NK-92 treated with Interleukin-12 subunit alpha and Interleukin-12 subunit beta, amount 100 ng/mL, for 24 hours (cell line): Measurements from ENCODE around the gene RUNX3.
"Not testable (repeated sequence)": the region's sequence is repeated elsewhere in the genome, so short reads cannot be mapped to it uniquely, and the experiment has no call there.

Experiments used
- DNase-seq: peaks from one replicate; lab custom pipeline; 2025; lab: John Stamatoyannopoulos, UW

RUNX3 gene

DNA sequence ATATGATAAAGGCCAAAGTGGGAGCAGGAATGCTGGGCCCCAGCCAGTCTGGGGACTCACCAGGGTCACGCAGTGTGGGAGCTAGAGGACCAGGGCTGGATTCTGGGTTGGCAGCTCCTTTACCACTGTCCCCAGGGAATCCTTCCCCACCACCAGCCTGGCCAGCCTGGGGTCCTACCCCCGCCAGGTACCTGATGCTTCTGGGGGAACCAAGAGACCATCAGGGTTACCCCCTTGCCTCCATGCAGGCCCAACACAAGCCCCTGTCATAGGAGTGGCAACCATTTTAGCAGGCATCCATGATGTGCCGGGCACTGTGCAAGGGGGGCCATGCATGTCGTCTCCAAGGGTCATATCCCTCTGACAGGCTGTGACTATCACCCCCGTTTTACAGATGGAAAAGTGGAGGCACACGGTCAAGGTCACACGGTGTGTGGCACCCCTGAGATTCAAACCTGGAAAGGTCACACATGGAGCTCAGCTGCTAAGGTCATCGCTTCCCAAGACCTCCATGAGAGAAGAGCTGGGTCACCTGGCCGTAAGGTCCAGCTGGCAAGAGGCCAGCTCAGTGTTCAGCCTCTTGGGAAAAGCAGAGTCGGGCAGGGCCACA, 16.4 kb downstream of the RUNX3 start:
- DNase-seq = no peak

DNA sequence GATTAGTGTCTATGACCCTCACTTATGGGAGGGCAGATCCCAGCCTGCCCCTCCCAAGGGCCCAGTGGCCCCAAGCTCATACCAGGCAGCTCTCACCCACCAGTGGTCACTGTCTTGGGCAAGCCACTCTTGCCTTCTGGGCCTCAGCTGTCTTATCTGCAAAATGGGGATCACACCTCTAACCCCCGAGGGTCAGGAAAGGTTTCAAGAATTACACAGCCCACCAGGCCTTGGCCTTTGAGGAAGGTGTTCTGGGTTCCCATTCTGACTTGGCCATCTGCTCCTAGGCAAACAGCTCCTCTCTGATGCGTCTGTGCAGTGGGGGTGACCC, 16.8 kb downstream of the RUNX3 start:
- DNase-seq = no peak

DNA sequence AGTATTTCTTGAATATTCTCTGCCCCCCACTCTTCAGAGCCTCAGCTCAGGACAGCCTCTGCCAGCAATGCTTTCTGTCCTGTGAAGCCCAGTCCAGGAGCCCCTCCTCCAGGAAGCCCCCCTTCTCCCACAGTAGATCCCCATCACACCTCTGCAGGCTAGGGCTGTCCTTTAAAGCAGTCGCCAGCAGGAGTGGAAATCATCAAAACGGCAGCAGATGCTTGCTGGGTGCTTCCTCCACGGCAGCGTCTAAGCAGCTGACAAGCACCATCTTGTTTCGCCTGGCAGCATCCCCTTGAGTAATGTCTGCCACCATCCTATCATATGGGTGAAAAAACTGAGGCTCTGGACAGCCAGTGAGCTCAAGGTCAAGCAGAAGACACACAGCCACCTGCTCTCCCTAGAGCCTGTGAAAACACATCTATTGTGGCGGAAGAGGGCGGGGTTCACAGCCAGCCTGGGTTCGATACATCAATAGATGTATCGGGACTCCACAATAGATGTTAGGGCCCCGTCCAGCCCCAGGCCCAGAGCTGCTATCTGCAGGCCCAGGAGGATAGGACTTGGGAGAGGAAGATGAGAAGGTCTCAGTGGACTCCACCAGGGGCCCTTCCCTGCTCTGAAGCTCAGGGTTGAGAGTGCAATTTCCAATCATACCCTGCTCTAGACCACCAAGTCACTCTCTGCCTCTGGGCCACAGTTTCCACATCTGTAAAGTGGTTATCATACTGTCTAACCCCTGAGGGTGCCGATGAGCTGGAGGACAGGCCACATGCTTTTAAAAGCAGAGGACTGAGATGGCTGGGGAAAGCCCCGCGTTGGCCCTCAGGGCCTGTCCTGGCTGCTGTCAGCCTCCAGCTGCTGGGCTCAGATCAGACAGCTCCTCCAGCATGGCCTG, 17.5 kb downstream of the RUNX3 start:
- peak; percentile 29 for DNase-seq

DNA sequence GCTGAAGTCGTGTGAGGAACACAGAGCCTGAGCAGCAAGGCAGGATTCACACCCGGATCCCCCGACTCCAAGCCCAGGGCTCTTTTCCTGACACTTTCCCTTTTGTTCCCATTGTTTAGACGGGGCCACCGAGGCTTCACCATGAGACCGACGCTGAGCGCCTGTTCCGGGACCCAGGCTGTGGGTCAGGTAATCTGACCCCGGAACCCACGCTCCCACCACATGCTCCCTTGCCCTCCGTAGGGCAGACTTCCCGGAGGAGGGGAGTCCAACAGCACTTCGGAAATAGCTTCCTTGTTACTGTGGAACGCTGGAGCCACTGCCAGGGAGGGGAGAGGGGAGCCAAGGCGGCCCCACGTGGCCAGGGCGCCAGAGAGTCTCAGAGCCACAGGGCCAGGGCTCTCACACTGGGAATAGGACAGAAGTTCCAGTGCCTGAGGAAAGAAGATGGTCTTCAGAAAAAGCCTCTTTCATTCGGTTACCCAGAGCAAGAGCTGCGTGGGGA, 18.4 kb downstream of the RUNX3 start:
- no peak for DNase-seq

DNA sequence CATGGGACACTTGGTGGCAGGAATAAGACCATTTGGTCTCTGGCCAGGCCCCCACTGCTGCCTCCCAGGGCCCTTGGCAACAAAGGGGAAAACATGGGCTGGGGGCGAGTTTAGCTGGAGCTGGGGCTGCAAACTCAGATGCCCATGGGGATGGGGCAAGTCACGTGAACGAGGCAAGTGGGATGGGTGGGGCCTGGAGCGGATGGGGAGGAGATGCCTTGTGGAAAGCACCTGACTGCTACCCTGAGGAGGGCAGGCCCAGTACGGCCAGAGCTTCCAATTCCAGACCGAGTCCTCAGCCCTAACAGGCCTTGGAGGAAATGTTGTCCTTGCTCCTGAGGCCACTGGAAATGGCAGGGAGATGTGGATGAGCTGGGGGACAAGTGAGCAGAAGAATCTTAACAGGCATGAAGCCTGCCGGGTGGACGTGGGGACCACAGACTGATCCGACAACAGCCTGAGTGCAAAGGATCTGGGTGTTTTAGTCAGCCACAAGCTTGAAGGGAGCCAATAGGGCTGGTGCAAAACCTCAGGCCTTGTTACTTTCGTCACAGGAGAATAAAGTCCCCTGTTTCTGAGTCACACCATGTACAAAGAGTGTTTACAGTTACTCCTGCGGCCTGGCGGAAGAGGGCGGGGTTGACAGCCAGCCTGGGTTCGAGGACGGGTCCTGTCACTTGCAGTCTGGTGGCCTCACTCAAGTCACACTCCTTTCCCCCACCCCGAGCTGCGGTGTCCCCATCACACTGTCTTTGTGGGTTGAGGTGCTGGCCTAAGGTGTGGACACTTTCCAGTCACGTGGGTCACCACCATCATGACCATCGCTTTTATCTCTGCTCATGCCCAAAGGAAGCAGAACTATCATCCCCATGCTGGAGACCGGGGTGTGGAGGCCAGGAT, 19.1 kb downstream of the RUNX3 start:
- DNase-seq = peak; percentile 90

DNA sequence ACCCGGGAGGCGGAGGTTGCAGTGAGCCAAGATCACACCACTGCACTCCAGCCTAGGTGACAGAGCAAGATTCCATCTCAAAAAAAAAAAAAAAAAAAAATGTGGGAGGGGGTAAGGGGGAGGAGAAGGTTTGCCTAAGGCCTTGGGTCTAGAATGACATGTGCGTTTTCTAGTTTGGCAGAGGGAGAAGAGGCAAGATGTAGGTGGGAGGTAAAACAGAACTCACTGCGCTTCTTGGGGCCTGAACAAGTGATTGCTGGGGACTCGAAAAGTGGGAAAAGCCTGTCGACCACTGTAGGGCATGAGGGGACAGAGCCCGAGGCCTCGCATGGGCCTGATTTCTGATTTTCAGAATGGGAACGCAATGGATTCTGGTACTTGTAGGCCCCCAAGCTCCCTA, 19.9 kb downstream of the RUNX3 start:
- no peak for DNase-seq

DNA sequence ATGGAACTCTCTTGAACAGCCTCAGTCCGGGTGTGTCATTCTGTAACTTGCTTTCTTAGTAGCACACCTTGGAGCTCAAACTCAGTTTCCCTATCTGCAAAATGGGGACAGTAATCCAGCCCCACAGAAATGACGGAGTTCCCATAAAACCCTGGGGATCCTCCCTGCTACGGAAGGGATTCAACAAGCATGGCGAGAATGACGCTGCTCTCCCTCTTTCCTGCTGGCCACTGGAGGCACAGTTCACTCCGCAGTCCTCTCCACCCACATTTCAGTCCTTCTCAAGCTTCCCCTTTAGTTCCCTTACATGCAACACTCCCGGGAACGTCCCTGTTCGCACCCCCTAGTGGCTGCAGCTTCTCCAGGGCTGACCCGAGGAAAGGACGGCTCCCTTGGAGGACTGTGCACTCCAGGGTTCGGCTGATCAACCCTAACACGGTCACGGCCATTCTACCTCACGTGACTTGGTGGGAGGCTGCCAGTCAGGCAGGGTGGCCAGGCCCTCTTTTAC, 20.6 kb downstream of the RUNX3 start:
- no peak for DNase-seq

DNA sequence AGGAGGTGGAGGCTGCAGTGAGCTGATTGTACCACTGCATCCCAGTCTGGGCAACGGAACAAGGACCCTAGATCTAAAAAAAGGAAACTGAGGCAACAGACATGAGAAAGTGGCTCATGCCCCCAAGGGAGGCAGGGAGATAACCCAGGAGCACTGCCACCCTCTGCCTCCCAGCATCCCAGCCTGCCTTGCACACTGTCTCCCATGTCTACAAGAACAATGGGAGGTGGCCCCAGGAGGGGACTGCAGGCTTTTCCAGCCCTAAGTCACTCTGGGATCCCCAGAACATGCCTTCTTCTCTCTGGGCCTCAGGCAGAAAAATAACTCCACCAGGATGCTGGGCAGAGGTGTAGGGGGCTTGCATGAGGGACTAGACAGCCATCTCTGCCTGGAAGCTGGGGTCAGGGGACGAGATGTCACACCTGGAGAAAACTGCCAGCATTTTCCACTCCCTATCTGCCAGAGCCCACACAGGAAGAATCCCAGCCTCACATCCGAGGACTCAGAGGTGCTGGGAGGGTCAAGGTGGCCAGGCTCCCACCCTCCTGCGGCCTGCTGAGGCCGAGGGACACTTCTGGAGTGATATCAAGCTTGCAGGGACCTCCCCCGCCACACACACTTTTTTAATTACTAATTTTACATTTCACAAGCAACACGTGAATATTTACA, 21.4 kb downstream of the RUNX3 start:
- no peak for DNase-seq

DNA sequence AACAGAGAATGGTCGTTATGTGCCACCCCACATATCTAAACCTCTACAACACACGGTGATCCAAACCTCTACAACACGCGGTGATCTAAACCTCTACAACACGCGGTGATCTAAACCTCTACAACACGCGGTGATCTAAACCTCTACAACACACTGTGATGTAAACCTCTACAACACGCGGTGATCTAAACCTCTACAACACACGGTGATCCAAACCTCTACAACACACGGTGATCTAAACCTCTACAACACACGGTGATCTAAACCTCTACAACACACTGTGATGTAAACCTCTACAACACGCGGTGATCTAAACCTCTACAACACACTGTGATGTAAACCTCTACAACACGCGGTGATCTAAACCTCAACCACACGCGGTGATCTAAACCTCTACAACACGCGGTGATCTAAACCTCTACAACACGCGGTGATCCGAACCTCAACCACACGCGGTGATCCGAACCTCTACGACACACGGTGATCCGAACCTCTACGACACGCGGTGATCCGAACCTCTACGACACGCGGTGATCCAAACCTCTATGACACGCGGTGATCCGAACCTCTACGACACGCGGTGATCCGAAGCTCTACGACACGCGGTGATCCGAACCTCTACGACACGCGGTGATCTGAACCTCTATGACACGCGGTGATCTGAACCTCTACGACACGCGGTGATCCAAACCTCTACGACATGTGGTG, 22.3 kb downstream of the RUNX3 start:
- DNase-seq = not testable (repeated sequence)

DNA sequence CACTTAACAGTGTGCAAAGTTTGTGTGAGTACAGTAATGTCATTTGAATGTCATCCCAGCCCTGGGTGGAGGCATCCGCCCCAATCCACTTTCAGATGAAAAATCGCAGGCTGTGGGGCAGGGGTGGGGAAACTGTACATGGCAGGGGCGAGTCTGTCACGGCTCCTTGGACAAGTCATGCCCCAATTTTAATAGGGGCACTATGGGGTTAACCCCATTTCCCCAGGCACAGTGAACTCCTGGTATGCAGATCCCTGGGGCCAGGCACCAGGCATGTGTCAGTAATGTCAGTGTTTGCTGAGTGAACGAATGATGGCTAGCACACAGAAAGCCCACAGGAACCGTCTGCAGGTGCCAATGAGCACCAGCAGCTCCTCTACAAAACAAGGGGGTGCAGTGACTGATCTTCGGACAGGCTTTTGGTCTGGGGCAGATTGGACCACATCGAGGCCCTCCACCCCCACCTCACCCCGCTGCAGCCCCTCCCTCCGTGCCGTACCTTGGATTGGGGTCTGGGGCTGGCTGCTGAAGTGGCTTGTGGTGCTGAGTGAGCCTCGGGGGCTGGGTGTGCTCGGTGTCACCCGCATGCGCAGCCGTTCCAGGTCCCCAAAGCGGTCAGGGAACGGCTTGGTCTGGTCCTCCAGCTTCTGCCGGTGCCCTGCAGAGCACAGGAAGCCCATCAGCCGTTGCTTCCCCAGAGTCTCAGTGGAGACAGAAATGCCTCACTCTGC, 23.2 kb downstream of the RUNX3 start:
- no peak for DNase-seq

DNA sequence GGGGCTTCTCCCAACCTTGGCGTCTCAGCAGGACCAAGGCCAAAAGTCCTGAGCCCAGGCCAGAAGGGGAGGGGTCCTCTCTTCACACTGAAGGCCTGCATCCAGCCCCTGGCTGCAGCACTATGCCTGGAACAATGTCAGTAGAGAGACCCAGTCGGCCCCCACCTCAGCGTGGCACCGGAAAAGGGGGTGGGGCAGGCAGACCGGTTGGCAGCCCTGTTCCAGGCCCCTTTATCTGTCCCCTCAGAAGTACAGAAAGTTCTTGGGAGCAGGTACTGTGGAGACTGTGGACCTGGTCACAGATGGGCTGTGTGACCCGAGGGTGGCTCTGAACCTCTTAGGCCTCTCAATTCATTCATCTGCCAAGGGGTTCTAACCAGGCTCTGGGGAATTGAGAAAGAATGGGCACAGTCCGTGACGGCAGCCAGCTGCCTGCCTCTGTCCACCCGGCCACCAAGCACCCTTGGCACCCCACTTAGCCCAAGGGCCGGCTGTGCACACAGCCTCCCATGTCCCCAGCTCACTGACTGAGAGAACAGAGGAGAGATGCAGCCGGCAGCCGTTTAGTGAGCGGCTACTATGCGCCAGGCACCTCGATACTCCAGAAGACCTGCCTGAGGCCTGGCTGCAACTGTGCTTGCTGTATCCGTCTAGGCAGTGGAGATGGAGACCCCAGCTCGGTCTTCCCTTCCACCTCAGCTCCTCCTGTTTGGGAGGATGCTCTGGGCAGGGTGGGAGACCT, 23.9 kb downstream of the RUNX3 start:
- no peak for DNase-seq

DNA sequence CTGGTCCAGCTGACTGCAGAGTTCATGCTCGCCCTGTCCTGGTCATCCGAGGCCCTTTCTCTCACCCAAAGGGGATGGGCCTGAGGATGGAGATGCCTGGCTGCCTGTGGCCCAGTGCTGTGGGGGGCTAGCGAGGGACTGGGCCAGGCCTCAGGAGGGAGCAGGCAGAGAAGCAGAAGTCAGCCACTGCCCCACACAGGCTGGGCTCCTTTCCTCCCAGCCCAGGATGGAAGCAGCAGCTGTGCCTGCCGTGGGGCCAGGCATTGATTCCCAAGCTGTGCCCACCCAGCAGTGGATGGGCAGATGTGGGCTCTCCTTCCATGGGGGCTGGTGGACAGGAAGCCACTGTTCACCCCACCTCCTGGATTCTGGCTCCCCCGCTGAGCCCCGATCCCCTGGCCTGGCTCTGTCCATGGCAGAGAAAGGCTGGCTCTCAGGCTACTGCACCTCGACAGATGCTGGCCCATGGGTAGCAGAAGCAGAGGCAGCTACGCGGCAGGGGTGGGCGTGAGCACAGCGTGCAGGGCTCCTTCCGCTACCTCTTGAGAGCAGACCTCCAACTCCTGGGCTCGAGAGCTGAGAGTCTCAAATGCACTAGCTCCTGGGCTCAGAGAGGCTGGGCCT, 24.6 kb downstream of the RUNX3 start:
- DNase-seq = no peak

DNA sequence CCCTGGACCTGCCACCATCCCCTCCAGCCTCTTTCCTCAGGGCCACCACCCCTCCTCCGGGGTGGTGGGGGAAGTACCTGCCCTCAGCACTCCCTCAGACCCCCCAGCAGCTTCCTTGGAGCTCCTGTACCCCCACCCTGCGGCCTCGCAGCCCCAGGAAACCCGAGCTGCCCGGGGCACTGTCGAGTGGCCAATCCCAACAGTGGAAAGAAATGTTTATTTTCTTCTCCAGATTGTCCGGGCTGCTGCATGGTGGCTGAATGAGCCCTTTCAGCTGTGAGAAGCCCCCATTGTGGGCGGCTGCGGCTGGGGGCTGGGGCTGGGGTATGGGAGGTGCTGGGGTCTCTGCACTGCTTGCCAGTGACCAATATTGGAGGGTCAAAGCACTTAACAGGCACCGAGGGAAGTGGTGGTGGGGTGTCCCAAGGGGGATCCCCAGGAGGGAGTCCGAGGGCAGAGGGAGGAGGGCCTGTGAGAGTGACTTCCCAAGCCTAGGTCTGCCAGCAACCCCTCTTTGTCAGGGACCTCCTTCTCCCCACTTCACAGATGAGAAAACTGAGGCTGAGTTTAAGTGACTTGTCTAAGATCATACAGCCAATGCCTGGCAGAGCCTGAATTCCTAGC, 25.2 kb downstream of the RUNX3 start:
- DNase-seq = no peak

DNA sequence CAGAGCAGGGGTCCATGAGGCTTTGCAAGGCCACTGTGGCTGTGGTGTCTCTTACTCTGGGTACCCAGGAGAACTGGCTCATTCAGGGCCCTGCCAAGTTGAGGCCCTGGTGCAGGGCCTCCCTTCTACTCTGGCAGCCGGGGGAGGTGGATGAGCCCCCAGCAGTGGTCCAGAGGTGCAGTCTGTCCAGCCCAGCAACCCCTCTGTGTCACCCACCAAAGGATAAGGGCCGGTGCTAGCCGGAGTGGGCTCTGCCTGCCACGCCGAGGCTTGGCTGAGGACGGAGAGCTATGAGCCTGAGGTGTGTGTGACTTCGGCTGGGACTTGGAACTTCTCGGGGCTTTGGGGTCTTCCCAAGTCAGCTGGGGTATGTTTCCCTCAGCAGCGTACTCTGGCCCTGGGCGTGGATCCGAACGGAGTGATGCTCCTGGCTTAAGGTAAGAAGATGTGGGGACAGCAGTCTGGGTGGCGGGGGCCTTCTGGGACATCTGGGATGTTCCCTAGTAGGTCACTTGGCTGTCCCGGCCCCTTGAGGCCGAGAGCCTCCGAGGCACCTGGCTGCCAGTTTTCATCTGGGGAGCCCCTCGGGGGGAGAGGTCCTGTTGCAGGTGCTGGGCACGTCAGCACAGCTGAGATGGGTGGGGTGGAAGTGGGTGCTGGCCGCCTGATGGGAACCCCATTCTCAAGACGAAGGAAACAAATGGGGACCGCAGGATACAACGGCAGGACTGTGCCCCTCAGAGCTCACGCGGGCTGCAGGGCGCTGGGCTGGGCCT, 25.9 kb downstream of the RUNX3 start:
- DNase-seq = no peak

DNA sequence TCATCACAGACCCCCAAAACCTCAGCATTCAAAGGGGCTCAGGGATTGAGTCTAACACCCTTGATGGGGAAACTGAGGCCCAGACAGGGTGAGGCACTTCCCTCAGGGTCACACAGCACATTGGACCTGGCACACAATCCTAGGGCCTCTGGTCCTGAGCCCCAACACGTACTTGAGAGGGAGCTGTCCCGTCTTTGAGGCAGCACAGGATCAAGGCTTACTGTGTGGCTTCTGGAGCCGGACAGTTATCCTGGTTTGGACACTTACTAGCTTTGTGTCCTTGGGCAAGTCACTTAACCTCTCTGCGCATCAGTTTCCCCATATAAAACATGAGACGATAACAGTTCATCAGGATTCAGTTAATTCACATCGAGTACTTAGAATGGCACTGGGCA, 26.5 kb downstream of the RUNX3 start:
- no peak for DNase-seq

DNA sequence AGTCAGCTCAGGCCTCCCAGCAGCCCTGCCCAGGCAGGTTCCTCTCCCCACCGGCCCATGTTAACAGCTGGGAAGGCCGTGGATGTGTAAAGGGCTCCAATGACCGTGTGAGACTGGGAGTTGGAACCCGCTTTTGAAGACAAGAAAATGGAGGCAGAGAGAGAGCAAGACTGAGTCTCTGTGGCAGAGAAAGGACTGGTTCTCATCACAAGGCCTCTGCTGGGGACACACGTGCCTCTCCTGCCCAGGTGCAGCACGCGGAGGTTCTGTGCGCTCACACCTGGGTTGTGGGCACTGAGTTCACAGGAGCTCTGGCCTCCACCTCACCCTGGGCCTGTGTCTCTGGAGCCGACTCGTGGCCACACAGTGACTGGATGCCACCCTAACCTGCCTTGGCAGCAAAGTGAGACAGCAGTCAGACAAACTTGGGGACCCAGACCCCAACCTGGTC, 27.0 kb downstream of the RUNX3 start:
- no peak for DNase-seq

DNA sequence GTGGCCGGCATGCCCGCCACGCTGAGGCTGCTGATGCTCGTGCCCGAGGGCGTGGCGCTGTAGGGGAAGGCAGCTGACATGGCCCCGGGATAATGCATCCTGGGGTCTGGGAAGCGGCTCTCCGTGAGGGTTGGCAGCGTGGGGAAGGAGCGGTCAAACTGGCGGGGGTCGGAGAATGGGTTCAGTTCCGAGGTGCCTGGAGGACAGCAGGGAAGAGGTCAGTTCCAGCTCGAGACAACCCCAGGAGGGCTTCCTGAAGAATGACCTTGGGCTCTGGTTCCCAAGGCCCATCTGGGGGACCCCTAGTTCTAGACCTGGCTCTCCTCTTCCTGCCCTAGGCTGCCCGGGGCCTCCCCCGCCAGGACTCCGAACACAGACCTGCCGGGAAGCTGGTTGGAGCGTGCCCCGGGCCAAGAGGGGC, 27.6 kb downstream of the RUNX3 start:
- DNase-seq = no peak
